T-helper 2 cell treated with Interferon-gamma antibody and Interleukin-4, amounts not matched to agents 100 ng/mL and 5 ng/mL, for 36 hours (primary cell): ENCODE measurements around the gene BACH2. TPM values are rescaled to one million over a fixed set of nuclear protein-coding genes. Genes with fewer than 3 reads are reported as not detected.

Source experiments
- intact Hi-C: fragments of 100-400 bp; cut with micrococcal nuclease; formaldehyde crosslinking; loops from one replicate; pipeline ENCODE4 v1.15.1; 2023
- total RNA-seq: library from RNA; stranded (reverse); gene quantifications from 2 replicates; pipeline ENCODE4 v1.2.3, GENCODE V29; 2022

Gene BACH2
- total RNA-seq, 1 donor from 2014 or later: 35.2 TPM

DNA sequence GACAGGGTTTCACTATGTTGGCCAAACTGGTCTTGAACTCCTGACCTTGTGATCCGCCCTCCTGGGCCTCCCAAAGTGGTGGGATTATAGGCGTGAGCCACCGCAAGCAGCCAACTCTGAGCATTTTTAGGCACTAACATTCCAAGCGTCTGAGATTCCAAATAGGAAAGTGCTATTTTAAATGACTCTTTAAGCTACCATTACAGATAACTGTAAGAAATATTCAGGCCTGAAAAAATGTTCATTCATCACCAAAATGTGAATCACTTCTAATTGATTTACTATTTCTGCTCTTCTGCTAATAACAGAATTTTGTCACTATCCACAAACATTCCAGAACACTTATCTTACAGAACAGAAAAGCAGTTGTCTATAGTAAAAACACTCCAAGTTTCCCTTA is 106.5 kb downstream of the BACH2 start:
- intact Hi-C loops: loop anchor here (5.0 kb wide), 1 partner anchor 248 kb away; no protein-coding TSS in a partner anchor

DNA sequence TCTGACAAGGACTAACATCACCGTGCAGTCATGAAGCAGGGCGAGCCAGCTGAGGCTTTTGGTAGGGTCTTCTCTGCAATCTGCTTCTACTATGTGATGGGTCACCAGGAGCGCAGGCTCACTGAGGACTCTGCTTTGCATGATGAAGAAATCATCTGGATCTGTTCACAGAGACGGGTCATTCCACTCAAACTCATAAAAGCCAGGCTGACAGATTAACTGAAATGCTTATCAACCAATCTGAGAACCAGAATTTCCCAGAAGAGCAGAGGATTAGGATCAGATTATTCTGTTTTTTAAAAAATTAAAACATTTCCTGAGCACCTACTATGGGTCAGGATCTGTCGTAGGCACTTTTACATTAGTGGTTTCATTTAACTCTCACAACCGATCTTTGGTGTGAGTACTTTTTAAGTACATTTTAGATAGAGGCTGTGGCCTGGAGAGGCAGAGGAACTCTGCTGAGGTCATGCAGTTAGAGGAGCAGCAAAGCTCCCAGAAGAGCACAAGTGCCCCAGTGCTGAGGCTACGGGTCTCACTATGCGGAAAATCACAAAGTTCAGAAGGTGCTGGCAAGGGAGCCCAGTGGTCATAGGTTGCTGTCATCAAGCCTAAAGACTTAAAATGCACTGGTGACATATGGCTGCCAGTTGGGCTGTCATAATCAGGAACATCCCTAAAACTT is 109.1 kb downstream of the BACH2 start:
- intact Hi-C loops: loop anchor here (1.0 to 2.0 kb wide), 3 partner anchors 15 to 358 kb away; partner anchors contain the start of gene CASP8AP2

DNA sequence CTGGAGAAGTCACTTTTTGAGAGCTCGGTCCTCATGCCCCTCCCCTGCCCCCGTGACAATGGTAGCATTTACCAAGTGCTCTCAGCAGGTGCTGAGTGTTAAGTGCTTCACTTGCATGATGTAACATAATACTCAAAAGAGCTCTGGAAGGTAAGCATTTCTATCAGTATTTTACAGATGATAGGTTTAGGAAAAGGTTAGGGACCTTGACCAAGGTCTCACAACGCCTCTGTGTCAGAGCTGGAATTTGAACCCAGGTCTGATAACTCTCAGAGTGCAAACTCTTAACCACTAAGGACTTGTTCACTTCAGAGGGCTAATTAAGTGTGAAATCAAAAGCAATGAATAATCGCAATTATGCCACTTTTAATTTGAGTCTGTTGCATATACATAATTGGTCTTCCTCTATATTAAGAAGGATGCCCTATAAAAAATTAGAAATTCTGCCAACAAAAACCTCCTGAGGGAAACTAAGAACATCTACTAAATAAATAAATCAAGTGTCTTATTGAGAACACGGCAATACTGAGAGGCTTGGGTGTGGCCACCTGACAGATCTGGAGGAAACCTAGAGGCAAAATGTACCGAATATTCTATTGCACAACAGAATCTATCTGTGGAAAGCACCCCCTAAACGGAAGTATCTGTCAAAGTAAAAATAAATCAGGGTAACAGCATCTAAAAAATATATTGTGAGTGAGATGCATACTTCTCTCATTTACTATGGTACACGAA is 109.8 kb downstream of the BACH2 start:
- intact Hi-C loops: loop anchor here (1.0 to 2.0 kb wide), 3 partner anchors 16 to 358 kb away; partner anchors contain the start of gene CASP8AP2

DNA sequence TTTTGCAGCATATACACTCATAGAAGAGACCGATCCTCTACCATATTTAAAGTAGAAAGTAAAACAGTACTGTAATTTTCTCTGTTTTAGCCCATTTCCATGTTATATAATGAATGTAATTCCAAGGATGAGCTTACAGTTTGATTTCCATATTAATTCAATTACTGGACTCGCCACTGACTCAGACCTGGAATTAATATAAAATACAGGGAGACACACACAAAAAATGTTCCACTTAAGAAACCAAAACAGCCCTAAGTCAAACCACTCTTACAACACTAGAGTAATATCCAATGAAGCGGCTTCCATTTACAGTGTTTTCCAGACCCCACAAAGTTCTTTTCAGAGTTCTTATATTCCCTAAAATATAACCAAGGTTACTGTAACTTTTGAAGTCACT is 110.6 kb downstream of the BACH2 start:
- intact Hi-C loops: loop anchor here (2.0 kb wide), 2 partner anchors 17 to 99 kb away; no protein-coding TSS in a partner anchor

DNA sequence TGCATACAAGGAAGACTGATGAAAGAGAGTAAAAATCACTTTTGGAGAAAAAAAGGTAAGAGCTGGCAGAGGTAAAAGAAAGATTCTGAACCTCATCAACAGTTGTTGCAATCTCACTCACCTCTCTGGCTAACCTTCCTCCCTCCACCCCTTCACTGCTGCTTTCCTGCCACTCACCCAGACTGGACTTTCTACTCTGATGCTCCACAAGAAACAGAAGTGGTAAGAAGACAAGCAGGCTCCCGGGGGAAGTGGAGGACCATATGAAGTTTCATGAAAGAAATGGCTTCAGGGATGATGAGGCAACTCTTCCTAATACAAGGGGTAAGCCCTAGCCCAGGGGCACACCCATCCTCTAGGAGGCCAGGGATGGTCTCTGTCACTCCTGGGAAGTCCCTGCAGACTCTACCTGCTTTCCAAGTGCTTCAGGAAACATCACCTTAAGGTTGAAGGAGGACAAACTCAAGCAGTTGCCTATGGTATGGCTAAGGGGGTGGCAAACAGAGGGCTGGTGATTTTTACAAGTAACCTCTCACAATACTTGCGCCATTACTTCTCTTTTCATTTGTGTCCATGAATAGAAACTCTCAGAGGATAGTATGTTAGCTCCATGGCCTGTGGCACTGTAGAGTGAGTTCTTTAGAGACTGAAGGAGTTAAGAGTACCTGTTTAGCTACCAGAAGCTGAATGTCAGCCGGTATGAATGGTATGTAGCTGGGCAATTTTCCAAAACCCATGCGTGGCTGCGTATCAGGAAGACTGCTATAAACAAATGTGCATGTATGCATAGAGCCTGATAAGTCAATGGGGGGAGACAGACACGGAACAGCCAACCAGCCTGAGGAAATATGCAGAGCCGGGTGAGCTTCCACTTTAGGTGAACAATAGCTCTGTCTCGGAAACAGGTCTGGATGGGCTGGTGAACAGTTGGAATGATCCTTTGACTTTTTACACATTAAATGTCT is 112.0 kb downstream of the BACH2 start:
- intact Hi-C loops: no loop called here

DNA sequence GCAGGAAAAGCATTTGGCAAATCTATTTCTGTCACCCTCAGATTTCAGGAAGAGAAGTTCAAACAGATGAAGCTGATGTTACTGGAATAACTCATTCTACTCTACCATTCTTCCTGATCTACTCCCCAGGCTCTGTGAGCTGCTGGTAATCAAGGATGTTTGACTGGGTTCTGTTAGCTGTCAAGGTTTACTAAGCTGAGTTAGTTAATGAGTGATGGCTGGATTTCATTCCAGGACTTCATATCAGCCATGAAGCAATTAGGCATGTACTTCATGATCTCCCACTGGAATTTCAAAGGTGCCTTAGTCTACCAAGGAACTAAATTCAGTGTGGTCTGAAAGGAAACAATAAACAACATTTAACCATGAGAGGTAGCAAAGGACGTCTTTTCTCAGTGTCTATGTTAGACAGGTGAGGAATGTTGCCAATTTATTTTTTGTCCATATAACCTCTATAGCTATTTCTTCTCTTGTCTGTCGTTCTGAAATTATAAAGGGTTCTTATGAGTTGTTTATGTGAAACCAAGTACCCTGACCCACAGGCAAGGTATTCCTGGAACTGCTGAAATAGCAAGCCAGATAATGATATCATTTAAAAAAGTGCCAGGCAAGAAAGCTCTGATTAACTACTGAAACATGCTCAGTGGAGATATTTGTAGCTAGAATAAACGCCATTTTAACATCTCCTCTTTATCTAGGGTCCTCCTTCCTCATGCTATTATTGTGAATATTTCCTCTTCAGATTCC is 112.9 kb downstream of the BACH2 start:
- intact Hi-C loops: no loop called here

DNA sequence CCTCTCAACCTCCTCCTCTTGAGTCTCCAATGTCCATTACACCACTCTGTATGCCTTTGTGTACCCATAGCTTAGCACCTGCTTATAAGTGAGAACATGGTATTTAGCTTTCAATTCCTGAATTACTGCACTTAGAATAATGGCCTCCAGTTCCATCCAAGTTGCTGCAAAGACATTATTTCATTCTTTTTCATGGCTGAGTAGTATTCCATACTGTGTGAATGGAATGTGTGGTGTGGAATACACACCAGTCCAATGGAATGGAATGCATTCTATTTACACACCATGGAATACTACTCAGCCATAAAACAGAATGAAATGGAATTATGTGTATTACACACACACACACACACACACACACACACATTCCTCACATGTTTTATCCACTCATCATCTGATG is 116.1 kb downstream of the BACH2 start:
- intact Hi-C loops: no loop called here

DNA sequence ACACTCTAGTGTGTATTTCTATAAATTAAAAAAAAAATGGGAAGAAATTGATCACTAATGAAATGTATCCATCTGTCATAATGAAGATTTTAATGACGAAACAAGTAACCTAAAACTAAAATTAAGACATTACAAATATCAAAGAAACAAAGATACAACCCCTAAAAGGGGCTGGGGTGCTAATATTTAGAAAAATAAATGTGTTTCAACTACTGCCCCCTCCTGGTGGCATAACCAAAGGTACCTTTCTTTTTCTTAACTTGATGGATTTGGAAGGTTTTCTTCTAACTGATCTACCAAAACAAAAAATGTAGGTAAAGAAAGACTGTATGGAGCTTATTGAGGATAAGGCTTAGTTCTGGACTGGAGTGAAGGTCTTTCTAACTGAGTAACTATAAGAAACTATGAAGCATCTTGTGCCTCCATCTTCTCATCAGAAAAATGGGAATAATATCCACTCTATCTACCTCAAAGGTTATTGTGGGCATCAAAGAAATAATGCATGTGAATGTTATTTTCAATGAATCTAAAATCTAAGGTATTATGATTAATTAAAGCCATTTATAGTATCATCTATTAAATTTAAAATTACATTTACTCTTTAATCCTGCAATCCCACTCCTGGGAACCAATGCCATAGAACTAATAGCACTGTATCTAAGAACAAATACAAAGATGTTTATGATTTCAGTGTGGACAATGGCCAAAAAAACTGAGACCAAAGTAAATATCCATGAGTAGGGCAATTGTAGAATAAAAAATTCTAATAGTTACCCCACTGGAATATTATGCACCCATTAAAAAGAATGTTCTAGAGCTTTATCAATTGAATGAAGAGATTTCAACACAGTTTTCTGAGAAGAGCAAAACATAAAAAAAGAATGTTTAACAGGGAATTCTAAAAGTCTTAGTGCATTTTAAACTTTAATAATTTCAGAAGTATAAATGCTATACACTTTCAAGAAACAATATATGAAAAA is 117.2 kb downstream of the BACH2 start:
- intact Hi-C loops: loop anchor here (1.0 to 2.0 kb wide), 2 partner anchors 99 to 239 kb away; no protein-coding TSS in a partner anchor

DNA sequence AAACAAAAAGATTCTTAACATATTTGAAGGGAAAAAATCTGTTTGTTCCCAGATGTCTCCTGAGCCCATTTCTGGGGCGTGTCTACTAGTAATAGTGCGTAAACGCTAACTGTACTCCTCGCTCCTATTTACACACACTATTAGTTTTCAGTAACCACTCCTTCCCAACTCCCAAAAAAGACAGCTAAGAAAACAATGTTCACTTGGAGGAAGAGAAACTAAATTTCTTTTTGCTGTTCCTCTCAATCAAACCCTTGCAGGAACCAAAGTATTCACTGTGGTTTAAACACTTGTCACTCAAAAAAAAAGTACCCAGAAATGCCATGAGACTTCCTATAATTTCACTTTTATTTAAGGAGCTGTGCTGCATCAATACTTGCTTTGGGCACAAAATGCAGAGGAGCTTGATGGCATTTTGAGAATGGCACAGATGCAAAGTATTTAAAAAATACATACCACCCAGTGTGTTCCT is 118.2 kb downstream of the BACH2 start:
- intact Hi-C loops: loop anchor here (2.0 kb wide), 1 partner anchor 98 kb away; no protein-coding TSS in a partner anchor

DNA sequence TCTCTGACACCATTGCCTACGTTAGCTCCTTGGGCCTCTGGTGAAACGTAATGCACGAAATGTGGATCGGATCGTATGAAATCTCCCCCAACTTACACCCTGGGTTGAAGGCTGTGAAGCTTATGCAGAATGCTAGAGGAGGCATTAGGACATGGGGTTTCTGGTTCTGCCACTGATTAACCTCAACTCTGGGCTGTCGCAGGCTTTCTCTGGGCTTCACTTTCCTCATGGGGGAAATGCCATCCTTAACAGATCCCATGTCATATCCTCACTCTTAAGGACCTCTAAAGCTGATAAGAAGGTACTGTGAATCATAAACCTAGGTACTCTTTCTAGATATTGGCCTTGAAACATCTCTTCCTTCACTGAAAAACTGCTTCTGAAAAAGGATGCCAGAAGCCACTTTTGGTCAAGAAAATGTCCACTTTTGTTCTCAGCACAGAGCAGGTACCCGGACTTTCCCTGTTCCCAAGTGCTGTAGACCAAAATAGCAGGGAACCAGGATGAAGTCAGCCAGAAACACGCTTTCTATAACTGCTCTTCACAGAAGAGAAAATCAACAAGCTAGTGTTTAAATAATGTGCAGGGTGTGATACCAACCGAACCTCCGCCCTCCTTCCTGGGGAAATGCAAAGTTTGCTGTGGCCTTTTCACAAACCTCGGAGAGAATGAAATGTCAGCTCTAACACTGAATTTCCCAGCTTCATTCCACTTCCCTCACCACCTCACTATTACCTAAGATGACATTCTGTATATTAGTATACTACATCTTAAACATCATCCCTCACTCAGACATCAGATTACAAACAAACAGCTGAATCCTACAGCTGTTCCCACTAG is 118.9 kb downstream of the BACH2 start:
- intact Hi-C loops: loop anchor here (2.0 kb wide), 1 partner anchor 97 kb away; no protein-coding TSS in a partner anchor

DNA sequence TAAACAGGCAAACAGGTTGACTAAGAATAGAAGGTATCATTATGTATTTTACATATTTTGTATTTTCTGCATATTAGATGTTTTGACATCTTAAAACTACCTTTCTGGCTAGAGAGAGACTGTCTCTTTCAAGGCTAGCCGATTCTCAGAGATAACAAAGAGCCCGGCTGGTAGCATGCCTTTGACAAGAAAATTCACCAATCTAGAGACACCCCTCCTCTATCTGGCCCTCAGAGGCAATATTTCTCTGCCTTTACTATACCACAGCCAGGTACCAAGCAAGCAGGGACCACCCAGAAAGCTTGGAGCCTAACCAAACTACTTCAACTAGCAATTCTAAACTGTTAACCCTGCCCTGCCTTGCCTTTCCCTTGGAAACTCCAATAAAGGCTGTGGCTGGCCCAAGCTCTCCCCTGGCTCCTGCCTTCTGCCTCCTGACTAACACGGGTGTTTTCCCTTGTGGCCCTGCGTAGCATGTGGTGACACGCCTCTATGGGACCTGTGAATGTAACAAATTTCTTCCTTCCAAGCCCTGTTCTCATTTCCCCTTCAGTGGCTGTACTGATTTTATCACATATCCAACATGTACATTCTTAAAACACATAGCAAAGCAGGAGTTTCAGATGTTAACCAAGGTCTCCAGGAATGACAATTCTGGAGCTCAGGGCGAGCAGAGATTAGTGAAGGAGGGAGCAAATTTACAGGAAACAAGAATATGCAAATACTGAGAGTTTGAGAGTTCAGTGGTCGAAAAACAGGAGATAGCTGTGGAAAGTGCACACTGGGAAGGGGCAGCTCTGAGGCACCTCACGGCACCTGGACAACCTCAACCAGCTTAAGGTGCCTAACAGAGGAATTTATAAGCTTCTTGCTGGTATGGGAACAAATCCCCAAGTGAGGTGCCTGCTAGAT is 120.8 kb downstream of the BACH2 start:
- intact Hi-C loops: no loop called here

DNA sequence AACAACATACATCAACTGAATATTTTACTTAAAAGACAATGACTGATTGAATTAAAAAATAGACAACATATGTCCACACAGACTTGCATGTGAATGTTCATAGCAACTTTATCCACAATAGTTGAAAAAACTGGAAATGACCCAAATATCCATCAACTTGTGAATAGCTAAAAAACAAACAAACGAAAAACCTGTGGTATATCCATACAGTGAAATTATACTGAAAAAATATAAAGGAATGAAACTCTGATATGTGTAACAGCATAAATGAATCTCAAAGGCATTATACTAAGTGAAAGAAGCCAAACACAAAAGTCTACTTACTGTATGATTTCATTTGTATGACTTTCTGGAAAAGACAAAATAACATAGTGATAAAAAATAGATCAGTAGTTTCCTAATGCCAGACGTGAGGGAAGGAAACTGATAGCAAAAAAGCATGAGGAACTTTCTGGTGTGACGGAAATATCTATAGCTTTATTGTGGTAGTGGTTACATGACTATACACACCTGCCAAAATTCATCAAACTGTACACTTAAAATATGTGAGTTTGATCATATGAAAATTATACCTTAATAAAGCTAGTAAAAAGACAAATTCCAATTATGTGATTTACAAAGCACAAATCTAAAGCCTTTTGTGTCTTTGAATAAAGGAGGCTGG is 123.2 kb downstream of the BACH2 start:
- intact Hi-C loops: no loop called here

DNA sequence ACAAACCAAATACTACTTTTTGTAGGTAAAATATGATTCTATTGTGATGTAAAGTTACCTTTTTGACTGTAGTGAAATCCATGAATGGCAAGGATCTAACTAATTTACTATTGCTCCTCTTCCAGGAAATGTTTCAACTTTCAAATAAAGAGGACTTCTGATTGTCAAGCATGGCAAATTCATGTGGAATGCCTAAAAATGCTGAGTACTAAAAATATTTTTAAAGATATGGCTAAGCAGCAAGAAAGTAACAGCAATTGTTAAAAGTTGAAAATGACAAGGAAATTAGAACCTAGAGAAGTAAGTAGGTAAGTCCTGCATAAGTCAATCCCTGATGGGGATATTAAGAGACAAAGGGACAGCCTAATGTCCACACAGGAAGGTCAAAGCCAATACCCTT is 126.0 kb downstream of the BACH2 start:
- intact Hi-C loops: no loop called here

DNA sequence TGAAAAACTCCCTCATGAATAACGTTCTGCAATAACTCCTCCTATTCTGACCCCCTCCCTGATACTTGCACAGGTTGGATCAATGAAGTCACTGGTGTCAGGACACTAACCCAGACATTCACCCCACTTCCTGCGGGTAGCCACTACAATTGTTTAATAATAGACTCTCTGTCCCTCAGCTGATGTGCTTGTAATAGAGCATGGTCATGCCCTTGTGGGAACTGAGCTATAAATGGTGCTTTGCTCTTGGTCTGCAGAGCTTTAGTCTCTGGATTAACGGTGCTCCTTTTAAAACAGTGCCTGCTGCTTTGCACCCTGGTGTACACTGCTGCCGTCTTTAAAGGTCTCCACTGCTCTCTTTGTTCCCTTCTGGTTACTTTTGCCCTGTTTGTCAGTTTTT is 127.3 kb downstream of the BACH2 start:
- intact Hi-C loops: no loop called here

DNA sequence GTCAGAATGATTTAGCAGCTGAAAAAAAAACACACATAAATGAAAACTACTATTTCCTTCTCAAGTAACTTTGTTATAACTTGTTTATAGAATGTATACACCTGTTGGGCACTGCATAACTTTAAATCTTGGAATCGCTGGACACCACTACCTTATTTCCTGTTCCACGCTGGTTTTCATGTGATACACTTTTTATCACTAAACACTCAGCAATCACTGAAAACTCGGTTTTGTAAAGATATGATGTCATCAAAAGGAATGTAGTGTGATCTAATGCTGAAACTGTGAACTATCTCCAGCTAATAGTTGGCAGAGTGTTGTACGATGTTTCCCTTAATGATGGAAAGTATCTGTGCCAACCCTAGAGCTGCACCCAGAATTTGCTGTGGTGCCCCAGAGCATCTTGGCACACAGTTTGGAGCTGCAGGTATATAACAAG is 127.9 kb downstream of the BACH2 start:
- intact Hi-C loops: no loop called here

DNA sequence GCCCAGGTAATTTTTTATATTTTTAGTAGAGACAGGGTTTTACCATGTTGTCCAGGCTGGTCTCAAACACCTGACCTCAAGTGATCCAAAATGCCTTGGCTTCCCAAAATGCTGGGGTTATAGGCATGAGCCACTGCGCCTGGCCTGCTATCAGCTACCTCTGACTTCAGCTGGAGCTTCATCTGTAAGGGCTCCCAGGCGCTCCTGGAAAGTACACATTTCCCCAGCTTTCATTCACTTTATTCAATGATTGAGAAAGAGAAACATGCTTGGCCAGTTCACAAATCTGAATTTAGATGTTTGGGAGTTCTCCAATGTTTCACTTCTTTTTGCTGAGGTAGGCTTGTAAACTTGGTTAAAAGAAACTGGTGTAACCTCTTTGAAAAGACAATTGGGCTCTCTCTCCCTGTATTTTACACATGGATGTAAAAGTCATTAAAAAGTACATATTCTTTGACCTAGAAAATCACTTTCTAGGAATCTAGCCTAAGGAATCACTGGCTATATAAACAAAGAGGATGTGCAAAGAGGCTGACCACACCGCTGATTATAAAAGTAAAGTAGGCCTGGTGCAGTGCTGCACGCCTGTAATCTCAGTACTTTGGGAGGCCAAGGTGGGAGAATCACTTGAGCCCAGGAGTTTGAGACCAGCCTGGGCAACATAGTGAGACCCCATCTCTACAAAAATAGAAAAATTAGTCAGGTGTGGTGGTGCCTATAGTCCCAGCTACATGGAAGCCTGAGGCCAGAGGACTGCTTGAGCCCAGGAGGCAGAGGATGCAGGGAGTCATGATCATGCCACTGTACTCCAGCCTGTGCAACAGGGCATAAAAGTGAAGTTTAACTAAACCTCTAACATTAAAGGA is 128.9 kb downstream of the BACH2 start:
- intact Hi-C loops: no loop called here
